OCI-LY7 (cell line): ENCODE data around the gene MTF2. TPM values are rescaled to one million over a fixed set of nuclear protein-coding genes. Genes with fewer than 3 reads are reported as not detected.

Experiments used
- BruUV-seq: library from RNA; stranded (reverse); fragments of 400-500 nt; replicated peaks from 2 replicates; lab custom pipeline; 2021; lab: Mats Ljungman, UMichigan
- CTCF ChIA-PET: fragments of 300-600 bp; sonication (Branson Sonifier 250); formaldehyde crosslinking; loops from one replicate; lab custom pipeline; 2022; ENCODE audit warnings: antibody characterized with exemption; ENCODE audit not compliant: unreplicated experiment; lab: Charles Lee
- POLR2A ChIA-PET: fragments of 300-600 bp; sonication (Branson Sonifier 250); formaldehyde crosslinking; loops from one replicate; lab custom pipeline; 2022; ENCODE audit warnings: antibody characterized with exemption; lab: Charles Lee
- DNase-seq: peaks from one replicate; pipeline ENCODE4 v3.0.0-alpha.2; 2015; ENCODE audit warnings: low spot score
- H2AFZ ChIP-seq: fragments of 200-600 bp; sonication (generic), shearing (Covaris generic); 2 replicates; pipeline ENCODE4 v1.6.1; 2014; ENCODE audit warnings: mild to moderate bottlenecking, antibody characterized with exemption, low read length, moderate library complexity
- H3K27ac ChIP-seq: fragments of 200-600 bp; sonication (generic); 2 replicates; pipeline ENCODE4 v1.5.1; 2014; ENCODE audit warnings: mixed run types, low read depth, mild to moderate bottlenecking, moderate library complexity, low read length, inconsistent platforms; ENCODE audit not compliant: poor library complexity, severe bottlenecking
- H3K36me3 ChIP-seq: fragments of 200-600 bp; sonication (generic); 2 replicates; pipeline ENCODE4 v1.6.1; 2014; ENCODE audit warnings: mild to moderate bottlenecking, antibody characterized with exemption, low read length, moderate library complexity, mixed read lengths; ENCODE audit not compliant: insufficient read depth
- H3K4me1 ChIP-seq: fragments of 200-600 bp; sonication (generic); 2 replicates; pipeline ENCODE4 v1.5.1; 2014; ENCODE audit warnings: mild to moderate bottlenecking, low read length; ENCODE audit not compliant: insufficient read depth, poor library complexity, severe bottlenecking
- H3K4me2 ChIP-seq: fragments of 200-600 bp; sonication (generic); 2 replicates; pipeline ENCODE4 v1.6.1; 2014; ENCODE audit warnings: mild to moderate bottlenecking, low read length
- H3K4me3 ChIP-seq: fragments of 200-600 bp; sonication (generic); 2 replicates; pipeline ENCODE4 v1.5.1; 2014; ENCODE audit warnings: mild to moderate bottlenecking, low read depth, low read length; ENCODE audit not compliant: poor library complexity, severe bottlenecking
- H3K79me2 ChIP-seq: fragments of 200-600 bp; sonication (generic); 2 replicates; pipeline ENCODE4 v1.6.1; 2016; ENCODE audit warnings: low read depth, mild to moderate bottlenecking, low read length, moderate library complexity, mixed read lengths; ENCODE audit not compliant: insufficient read depth
- H3K9me2 ChIP-seq: fragments of 200-600 bp; sonication (generic); 2 replicates; pipeline ENCODE4 v1.6.1; 2016; ENCODE audit warnings: mild to moderate bottlenecking, low read length, mixed read lengths; ENCODE audit not compliant: insufficient read depth
- H3K9me3 ChIP-seq: fragments of 200-600 bp; sonication (generic); 2 replicates; pipeline ENCODE4 v1.6.1; 2014; ENCODE audit warnings: mild to moderate bottlenecking, mixed run types, low read length, mixed read lengths
- H4K20me1 ChIP-seq: fragments of 200-600 bp; sonication (generic); 2 replicates; pipeline ENCODE4 v1.6.1; 2014; ENCODE audit warnings: mild to moderate bottlenecking, antibody characterized with exemption, low read length, moderate library complexity, mixed read lengths; ENCODE audit not compliant: insufficient read depth
- CTCF ChIP-seq: fragments of 200-600 bp; sonication (generic); conservative IDR thresholded peaks from 2 replicates; pipeline ENCODE4 v1.5.1; 2014; ENCODE audit warnings: mild to moderate bottlenecking, antibody characterized with exemption, low read length, moderate library complexity, mixed read lengths
- EZH2phosphoT487 ChIP-seq: fragments of 200-600 bp; sonication (generic); IDR thresholded peaks from 2 replicates; pipeline ENCODE4 v1.6.1; 2018; ENCODE audit warnings: low read depth, borderline replicate concordance, mild to moderate bottlenecking, mixed run types, antibody characterized with exemption, low read length, moderate library complexity, mixed read lengths
- intact Hi-C: fragments of 100-400 bp; cut with micrococcal nuclease; formaldehyde crosslinking; loops from one replicate; pipeline ENCODE4 v1.10.0; 2022; ENCODE audit not compliant: unreplicated experiment
- total RNA-seq, 2 experiments: library from RNA; depleted of rRNA in 1 of 2; stranded (reverse); fragments of >200 nt in 1 of 2; shearing (Covaris generic) in 1 of 2; gene quantifications; 2 replicates each; pipeline ENCODE4 v1.2.3, GENCODE V29; 2014 to 2022

The MTF2 gene
- total RNA-seq, 2 experiments from 2014 or later = 48.1 to 112 TPM

DNA sequence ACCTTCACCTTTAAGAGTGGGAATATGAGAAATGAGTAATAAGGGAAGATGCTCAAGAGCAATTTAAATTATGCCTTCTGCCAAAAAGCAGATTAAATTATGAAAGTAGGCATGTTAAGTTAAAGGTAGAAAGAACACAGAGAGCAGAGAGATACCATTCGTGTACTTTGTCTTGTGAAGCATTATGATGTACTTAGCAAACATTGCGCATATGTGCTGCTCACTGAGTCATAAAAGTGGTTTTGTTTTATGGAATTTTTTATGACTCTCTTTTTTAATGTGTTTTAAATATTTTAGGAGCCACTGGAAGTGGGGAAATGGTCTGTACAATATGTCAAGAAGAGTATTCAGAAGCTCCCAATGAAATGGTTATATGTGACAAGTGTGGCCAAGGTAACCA, 35.3 kb downstream of the MTF2 start:
- H4K20me1 ChIP-seq = peaks cover 30% of the 10 kb centered on the region
- no peak overlapping the region for H3K27ac ChIP-seq
- no peak for TF ChIP-seq CTCF
- DNase-seq = no peak
- H3K4me1 ChIP-seq = peaks cover 26% of the 10 kb centered on the region
- POLR2A ChIA-PET = interaction anchor here (0.6 to 1.8 kb wide), 3 partner anchors 11 to 37 kb away, joined by 3 to 7 read pairs (median 7); no protein-coding TSS in a partner anchor
- CTCF ChIA-PET = no interaction called here
- no peaks in the 10 kb centered on the region for H3K9me2 ChIP-seq
- H3K4me2 ChIP-seq = no peak overlapping the region
- H3K4me3 ChIP-seq = no peak overlapping the region
- H3K9me3 ChIP-seq = no peaks in the 10 kb centered on the region
- intact Hi-C loops = no loop called here
- no TSS peak for BruUV-seq
- peaks cover 65% of the 10 kb centered on the region for H3K79me2 ChIP-seq
- peaks cover 98% of the 10 kb centered on the region for H3K36me3 ChIP-seq
- H2AFZ ChIP-seq = no peak overlapping the region

DNA sequence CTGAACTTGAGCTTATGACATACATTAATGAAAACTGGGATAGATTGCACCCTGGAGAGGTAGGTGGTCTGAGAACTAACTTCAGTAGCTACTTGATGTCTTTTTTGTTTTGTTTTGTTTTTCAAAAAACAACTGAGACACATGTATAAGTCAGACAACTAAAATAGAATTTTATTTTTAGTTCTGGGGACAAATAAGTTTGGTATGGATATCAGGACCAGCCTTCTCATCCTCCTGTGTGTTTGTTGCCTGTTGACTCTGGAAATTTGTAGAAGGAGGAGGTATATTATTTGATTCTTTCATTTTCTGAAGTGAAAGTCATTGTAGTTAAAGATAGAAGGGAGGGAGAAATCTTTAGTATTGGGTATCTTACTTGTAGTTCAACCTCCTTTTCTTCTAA, 41.5 kb downstream of the MTF2 start:
- Histone ChIP-seq H3K4me3 (no peak overlapping the region), H3K9me3 (no peaks in the 10 kb centered on the region), H4K20me1 (peaks cover 8% of the 10 kb centered on the region; the same call in 1 of the 2 replicates), H3K4me2 (no peak overlapping the region), H3K27ac (no peak overlapping the region), H3K79me2 (peaks cover 37% of the 10 kb centered on the region; the same call in 1 of the 2 replicates), H3K36me3 (peaks cover 97% of the 10 kb centered on the region), H3K4me1 (no peaks in the 10 kb centered on the region), H2AFZ (no peak overlapping the region), H3K9me2 (no peaks in the 10 kb centered on the region)
- no TSS peak for BruUV-seq
- CTCF ChIA-PET = no interaction called here
- DNase-seq = no peak
- POLR2A ChIA-PET = interaction anchor here (0.7 to 1.6 kb wide), 4 partner anchors 8 to 25 kb away, joined by 3 to 6 read pairs (median 3); no protein-coding TSS in a partner anchor
- intact Hi-C loops = no loop called here
- TF ChIP-seq CTCF (no peak), EZH2phosphoT487 (no peak)

GRCh38 chr1:93123201-93123783, 44.2 kb downstream of the MTF2 start:
- H3K79me2 ChIP-seq = peaks cover 50% of the 10 kb centered on the region; the same call in 1 of the 2 replicates
- peaks cover 11% of the 10 kb centered on the region; the same call in 1 of the 2 replicates for H4K20me1 ChIP-seq
- H3K4me1 ChIP-seq = no peaks in the 10 kb centered on the region
- no peak for DNase-seq
- H3K9me3 ChIP-seq = no peaks in the 10 kb centered on the region
- H3K4me3 ChIP-seq = no peak overlapping the region
- no peaks in the 10 kb centered on the region for H3K9me2 ChIP-seq
- CTCF ChIA-PET = no interaction called here
- no peak for TF ChIP-seq CTCF
- TF ChIP-seq EZH2phosphoT487 = no peak
- intact Hi-C loops = no loop called here
- H3K27ac ChIP-seq = no peak overlapping the region
- POLR2A ChIA-PET = interaction anchor here (0.6 to 1.3 kb wide), 6 partner anchors 13 to 222 kb away, joined by 3 to 8 read pairs (median 3); partner anchors contain the start of gene DR1
- no peak overlapping the region for H2AFZ ChIP-seq
- no TSS peak for BruUV-seq
- no peak overlapping the region for H3K4me2 ChIP-seq
- H3K36me3 ChIP-seq = peaks cover 96% of the 10 kb centered on the region
